ENCODE measurements around the gene GPC2.
A peak's percentile ranks its signal among the peaks of the same experiment; 100 is the strongest.
"Not testable (repeated sequence)": the region's sequence is repeated elsewhere in the genome, so short reads cannot be mapped to it uniquely, and the experiment has no call there.

The GPC2 gene

DNA sequence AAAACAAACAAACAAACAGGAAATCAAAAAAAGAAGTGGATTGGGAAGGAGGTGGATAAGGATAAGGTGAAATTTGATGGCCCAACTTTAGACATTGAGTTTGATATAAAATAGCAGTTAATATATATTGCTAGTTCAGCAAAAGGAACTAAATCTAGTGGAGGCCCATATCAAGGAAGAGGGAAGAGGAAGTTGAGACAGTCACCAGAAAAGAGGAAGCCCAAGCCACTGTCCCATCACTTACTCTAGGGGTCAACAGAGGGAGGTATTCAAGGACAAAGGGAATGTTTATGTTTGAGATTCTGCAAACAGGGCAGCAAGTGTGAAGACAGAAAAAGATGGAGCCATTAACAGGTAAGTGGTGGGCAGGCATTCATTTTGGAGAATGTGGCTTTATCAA, 24.8 kb downstream of the GPC2 start:
- no peak for DNase-seq (ENCODE audit: low spot score)

DNA sequence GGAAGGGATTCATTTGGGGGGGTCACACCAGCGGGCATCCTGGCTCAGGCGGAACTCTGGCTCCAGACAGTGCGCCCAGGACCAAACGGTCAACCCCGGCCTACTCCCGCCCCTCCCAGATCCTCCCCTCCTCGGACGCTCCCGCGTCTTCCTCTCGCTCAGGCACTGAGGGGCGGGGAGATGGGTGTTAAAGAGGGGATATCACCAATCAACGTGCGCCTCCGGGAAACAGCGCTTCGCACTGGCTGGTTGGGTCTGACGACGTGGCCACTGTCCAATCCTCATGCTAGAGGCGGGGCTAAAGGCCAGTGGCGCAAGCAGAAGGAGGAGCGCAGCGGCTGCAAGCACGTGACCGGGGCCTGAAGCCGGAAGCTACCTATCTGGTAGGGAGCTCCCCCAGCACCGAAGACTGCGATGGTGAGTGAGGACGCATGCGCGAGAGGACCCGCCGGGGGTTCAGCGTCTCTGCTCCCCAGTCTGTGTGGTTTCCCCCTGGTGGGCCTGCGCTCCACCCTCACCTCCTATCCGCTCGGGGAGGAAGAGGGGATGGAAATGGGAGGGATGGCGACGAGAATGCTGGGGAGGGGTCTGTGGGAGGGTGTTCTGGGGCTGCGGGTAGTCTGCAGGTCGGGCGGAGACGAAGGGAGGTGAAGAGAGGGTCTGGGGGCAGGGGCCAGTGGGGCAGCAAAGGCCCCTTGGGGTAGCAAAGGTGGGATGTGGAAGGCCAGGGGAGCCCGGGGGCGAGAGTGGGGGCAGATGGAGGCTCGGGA, 28.4 kb downstream of the GPC2 start, which contains the start of gene LAMTOR4:
Gene LAMTOR4 (plus strand): TSS at position 360 of the 770 bp plus-strand sequence. CDS start 55 bp downstream, at position 415.
- peak; percentile 100 for DNase-seq (ENCODE audit: low spot score)

DNA sequence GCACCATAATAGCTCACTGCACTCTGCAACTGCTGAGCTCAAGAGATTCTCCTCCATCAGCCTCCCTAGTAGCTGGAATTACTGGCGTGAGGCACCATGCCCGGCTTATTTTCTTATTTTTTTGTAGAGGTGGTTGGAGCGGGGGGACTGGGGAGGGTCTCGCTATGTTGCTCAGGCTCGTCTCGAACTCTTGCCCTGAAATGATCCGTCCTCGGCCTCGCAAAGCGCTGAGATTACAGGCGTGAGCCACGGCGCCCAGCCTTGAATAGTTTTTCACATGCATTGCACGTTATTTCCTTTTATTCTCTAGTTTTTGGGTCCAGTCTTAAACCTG, 29.0 kb downstream of the GPC2 start:
- DNase-seq (ENCODE audit: low spot score): no peak

DNA sequence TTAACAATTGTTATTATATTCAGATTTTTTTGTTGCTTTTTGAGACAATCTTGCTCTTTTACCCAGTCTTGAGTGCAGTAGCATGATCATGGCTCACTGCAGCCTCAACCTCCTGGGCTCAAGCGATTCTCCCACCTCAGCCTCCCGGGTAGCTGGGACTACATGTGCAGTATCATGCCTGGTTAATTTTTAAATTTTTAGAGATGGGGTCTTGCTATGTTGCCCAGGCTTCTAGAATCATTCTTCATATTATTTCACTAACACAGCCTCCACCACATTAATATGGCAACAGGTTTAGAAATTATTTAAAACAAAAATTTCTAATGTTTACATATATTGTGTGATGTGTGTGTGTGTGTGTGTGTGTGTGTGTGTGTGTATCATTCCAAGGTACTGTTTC, 29.9 kb downstream of the GPC2 start:
- DNase-seq (ENCODE audit: low spot score): no peak

DNA sequence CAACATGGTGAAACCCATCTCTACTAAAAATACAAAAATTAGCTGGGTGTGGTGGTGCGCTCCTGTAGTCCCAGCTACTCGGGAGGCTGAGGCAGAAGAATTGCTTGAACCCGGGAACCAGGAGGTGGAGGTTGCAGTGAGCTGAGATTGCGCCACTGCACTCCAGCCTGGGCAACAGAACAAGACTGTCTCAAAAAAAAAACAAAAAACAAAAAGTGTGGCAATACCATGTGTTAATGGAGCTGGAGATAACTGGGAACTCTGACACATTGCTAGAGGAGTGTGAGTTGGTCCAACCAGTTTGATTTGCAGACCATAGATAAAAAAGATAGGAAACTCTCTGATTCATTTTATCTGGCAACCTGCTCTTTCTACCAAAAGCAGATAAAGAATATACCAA, 30.8 kb downstream of the GPC2 start:
- DNase-seq (ENCODE audit: low spot score): not testable (repeated sequence)

DNA sequence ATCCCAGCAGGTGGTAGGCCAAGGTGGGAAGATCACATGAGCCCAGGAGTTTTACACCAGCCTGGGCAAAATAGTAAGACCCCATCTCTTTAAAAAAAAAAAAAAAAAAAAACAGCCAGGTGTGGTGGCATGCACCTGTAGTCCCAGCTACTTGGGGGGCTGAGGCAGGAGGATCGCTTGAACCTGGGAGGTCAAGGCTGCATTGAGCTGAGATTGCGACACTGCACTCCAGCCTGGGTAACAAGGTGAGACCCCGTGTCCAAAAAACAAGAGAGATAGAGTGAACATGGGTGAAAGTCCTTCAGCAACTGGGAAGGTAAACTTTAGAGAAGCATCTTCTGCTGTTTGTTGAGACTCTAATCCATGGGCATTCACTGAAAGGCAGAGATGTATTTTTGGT, 34.7 kb downstream of the GPC2 start:
- DNase-seq (ENCODE audit: low spot score): no peak

DNA sequence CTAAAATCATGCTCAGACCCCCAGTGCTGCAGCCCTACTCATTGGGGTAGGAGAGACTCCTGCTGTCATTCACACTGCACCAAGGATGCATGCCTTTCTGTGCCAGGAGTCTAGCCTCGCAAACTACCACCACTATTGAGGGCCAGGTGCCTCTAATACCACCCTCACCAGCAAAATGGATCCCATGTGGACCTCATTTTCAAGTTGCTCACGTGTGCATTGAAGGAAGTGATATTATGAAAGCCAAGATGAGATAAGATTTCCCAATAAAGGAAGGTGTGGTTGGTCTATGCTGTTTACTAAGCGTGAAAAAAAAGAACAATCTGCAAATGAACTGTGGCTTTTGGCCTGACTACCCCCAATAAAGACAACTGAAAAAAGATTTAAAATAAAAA, 35.6 kb downstream of the GPC2 start:
- DNase-seq (ENCODE audit: low spot score): no peak

DNA sequence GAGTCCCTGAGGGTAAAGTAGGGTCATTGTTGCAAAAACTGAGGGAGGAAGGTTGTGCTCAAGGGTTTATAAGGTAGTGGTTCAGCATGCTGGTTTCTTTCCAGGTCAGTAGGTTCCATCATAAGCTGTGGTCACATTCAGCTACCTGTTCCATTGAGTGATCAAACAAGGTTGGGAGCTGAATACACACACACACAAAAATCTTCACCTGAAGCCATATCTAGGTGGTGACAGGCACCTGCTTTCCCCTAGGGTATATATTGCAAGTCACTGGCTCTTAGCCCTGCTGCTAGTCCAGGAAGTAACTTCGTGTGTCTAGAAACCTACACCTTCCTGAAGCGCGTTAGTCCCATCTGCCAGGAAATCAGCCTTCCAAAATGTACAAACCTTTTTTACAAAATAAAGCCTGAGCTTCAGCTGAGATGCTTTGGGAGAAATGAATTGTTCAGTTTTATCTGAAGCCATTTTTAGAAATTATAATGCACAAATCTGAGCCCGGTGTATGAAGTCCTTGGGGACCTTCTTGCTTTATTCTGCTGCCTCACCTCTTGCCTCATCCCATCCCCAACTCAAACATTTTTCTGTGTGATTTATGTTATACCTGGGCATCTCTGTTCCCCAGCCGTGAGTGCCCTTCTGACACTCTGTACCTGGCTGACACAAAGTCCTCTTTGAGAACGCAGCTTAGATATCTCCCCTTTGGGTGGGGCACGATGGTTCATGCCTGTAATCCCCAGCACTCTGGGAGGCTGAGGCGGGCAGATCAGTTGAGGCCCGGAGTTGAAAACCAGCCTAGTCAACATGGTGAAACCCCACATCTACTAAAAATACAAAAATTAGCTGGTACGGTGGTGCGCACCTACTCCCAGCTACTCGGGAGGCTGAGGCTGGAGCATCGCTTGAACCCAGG, 39.1 kb downstream of the GPC2 start:
- no peak for DNase-seq (ENCODE audit: low spot score)

DNA sequence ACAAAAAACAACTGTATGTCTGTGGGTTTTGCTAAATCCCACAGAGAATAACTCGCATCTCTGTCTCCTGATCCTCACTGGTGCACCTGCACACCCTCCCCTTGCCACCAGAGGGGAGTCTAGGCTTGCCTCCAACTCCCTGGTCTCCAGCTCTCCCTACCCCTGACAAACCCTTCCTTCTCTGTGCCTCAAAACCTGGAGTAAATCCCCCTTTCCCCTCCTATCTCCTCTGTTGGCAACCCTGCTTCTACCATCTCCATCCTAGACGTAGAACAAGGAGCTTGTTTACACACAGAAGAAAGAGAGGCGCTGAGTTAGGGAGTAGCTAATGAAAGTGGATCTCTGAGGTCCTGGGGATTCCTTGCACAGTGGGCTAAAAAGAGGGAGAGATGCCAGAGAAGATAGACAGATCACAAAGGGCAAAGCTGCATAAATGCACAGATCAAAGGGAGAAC, 44.5 kb downstream of the GPC2 start:
- DNase-seq (ENCODE audit: low spot score): peak; percentile 80

DNA sequence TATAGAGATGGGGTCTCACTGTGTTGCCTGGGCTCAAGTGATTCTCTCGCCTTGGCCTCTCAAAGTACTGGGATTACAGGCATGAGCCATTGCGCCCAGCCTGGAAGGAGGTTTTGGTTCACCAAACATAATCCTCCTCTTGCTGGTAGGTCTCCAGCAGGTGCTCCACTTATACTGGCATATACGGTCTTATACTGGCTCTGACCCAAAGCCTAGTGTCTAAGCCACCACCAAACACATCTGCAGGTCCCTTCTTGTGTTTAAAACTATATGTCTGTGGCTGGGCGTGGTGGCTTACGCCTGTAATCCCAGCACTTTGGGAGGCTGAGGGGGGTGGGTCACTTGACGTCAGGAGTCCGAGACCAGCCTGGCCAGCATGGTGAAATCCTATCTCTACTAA, 45.1 kb downstream of the GPC2 start:
- DNase-seq (ENCODE audit: low spot score): no peak

DNA sequence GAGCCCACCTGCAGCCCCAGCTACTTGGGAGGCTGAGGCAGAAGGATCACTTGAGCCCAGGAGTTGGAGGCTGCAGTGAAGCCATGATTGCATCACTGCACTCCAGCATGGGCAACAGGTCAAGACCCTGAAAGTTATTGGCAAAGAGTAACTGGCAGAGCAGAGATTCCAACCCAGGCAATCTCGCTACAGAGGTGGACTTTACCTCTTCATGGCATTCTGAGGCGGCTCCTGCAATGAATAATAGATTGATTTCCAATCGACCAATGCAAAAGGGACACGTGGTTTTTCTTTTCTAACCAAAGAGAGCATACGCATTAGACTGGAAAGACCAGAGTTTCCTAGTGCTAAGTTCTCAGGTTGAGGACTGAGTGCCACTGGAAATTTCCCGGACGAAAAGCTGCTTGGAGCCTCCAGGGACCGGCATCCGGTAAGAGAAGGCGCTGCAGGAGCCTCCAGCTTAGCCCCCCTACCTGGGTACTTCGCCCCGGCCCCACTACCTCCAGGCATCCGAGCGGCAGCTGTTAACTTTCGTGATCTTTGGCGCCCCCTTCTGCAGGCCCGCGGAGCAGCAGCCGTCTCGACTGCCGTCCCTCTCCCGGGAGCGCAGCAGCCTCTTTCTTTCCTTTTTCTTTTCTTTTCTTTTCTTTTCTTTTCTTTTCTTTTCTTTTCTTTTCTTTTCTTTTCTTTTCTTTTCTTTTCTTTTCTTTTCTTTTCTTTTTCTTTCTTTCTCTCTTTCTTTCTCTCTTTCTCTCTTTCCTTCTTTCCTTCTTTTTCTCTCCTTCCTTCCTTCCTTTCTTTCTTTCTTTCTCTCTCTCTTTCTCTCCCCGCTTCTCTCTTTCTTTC, 46.4 kb downstream of the GPC2 start:
- peak; percentile 62 for DNase-seq (ENCODE audit: low spot score)

DNA sequence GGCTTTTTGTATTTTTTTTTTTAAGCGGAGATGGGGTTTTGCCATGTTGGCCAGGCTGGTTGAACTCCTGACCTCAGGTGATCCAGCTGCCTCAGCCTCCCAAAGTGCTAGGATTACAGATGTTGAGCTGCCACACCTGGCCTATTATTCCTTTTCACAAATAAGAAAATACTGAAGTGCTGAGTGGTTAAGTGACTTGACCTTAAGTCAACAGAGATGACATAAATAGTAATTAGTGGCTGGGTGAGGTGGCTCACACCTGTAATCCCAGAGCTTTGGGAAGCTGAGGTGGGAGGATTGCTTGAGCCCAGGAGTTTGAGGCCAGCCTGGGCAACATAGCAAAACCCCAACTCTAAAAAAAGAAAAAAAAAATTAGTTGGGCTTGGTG, 47.0 kb downstream of the GPC2 start:
- DNase-seq (ENCODE audit: low spot score): peak; percentile 62

DNA sequence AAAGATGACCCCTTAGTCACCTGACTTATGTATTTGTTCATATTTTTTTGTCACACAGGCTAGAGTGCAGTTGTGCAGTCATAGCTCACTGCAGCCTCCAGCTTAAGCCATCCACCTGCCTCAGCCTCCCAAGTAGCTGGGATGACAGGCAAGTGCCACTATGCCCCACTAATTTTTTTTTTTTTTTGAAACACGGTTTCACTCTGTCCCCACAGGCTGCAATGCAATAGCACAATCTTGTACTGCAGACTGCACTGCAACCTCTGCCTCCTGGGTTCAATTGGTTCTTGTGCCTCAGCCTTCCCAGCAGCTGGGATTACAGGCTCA, 48.6 kb downstream of the GPC2 start:
- no peak for DNase-seq (ENCODE audit: low spot score)

DNA sequence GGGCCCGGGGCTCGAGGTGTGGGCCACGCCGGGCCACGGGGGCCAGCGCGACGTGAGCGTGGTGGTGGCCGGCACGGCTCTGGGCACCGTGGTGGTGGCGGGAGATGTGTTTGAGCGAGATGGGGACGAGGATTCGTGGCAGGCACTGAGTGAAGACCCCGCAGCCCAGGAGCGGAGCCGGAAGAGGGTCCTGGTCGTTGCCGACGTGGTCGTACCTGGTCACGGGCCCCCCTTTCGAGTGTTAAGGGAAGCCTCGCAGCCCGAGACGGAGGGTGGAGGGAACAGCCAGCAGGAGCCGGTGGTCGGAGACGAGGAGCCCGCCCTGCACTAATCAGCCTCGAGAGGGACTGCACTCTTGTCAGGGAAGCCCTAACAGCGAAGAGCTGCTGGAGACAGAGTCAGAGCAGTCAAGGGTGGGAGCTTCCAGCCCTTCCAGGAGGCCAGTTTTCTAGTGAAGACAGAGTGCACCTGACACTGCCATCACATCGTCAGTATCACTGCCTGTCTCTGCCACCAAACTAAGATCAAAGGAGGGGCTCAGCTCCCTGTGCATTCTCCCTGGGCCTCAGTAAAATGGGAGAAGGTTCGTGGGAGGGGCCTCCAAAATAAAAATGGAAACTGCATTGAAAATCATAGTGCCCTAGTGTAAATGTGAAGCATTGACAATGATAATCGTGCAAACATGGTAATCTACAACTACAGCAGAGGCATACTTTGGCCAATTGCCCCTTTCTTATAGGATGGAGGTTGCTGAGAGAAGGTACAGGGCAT, 49.1 kb downstream of the GPC2 start:
- DNase-seq (ENCODE audit: low spot score): peak; percentile 66

DNA sequence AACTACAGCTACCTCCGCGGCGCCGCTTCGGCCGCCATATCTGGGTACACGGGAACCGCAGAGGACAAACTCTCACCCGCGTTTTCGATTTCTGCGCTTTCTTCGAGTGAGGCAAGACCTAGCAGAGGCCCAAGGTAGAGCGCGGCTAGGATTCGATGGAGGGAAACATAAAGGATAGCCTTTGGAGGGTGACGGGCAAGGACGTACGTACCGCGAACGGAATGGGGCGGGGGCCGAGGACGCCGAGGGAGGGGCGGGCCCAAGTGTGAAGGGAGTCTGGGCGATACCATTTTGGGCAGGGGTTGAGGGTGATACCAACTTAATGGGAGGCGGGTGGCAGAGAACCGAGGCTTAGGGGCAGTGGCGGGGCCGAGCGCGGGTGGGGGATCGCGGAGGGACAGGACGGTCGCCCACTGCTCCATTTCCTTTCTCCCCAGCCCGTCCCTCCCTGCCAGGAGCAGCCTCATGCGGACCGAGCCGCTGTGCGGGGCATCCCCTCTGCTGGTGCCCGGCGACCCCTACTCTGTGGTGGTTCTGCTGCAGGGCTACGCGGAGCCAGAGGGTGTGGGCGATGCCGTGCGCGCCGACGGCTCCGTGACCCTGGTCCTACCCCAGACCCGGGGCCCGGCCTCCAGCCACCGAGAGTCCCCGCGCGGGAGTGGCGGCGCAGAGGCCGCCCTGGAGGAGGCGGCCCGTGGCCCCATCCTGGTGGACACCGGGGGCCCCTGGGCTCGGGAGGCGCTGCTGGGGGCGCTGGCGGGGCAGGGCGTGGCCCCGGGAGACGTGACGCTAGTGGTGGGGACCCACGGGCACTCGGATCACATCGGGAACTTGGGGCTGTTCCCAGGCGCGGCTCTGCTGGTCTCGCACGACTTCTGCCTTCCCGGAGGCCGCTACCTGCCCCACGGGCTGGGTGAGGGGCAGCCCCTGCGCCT, 50.0 kb downstream of the GPC2 start, which contains the start of gene MBLAC1:
Gene MBLAC1 (plus strand): TSS at position 37 of the 935 bp plus-strand sequence. CDS start 429 bp downstream, at position 466.
- peak; percentile 92 for DNase-seq (ENCODE audit: low spot score)

DNA sequence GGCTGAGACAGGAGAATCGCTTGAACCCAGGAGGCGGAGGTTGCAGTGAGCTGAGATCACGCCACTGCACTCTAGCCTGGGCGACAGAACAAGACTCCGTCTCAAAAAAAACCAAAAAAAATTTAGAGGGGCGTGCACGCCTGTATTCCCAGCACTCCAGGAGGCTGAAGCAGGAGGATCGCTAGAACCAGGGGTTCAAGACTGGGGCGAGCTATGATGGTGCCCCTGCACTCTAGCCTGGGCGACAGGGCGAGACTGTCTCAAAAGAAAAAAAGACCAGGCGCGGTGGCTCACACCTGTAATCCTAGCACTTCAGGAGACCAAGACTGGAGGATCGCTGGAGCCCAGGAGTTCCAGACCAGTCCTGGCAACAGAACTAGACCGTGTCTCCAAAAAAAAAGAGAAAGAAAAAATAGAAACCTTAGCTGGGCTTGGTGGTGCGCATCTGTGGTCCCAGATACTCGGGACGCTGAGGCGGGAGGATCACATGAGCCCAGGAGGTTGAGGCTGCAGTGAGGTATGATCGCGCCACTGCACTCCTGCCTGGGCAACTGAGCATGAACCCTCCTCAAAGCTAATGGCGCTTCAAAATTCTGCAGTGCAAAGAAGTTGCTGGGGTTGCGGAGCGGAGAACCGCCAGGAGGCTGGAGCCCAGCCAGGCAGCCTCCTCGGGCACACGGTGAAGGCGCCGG, 50.8 kb downstream of the GPC2 start:
- DNase-seq (ENCODE audit: low spot score): no peak

DNA sequence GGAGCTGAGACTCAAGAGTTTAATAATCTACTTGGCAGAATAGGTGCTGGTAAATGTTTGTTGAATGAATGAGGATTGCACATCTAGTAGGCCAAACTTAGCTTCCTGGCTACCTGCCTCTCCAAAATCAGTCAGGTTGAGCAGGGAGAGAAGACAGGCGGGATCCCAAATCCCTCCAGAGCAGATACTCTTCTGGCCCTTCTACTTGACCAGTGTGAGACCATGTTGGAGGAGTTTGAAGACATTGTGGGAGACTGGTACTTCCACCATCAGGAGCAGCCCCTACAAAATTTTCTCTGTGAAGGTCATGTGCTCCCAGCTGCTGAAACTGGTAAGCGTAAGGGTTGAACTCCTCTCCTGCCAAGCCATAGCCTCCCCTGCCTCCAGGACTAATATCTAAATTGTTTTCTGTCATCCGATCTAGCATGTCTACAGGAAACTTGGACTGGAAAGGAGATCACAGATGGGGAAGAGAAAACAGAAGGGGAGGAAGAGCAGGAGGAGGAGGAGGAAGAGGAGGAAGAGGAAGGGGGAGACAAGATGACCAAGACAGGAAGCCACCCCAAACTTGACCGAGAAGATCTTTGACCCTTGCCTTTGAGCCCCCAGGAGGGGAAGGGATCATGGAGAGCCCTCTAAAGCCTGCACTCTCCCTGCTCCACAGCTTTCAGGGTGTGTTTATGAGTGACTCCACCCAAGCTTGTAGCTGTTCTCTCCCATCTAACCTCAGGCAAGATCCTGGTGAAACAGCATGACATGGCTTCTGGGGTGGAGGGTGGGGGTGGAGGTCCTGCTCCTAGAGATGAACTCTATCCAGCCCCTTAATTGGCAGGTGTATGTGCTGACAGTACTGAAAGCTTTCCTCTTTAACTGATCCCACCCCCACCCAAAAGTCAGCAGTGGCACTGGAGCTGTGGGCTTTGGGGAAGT, 52.6 kb downstream of the GPC2 start:
- no peak for DNase-seq (ENCODE audit: low spot score)

DNA sequence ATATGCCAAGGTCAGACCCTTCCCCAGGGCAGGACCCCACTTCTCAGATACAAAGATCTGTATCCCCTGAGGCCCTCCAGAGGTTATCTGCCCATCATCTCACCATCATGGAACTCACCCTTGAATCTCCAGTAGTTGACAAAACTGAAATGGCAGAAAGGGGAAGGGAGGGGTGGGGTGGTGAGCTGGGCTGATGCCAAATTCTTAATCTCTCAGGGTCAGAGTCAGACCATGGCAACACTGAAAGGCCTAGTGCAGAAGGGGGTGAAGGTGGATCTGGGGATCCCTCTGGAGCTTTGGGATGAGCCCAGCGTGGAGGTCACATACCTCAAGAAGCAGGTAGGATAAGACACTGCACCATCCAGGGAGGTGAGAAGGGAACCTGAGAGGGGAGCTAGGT, 54.6 kb downstream of the GPC2 start:
- no peak for DNase-seq (ENCODE audit: low spot score)

DNA sequence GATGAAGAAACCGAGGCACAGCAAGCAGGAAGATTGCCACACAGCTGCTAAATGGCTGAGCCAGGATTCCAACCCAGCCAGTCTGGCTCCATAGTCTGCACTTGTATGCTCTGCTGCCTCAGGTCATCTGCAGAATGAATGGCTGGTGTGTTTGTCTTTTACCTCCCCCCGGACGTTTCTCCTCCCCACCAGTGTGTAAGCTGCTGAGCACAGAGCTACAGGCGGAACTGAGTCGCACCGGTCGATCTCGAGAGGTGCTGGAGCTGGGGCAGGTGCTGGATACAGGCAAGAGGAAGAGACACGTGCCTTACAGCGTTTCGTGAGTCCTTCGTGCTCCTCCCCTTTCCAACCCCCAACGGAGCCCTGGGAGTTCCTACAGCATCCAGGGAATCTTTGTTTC, 55.1 kb downstream of the GPC2 start:
- DNase-seq (ENCODE audit: low spot score): no peak

Data from RKO (cell line).